ENCODE measurements around the gene CCL3. TPM values are rescaled to one million over a fixed set of nuclear protein-coding genes. Genes with fewer than 3 reads are reported as not detected.

Gene CCL3
- polyA plus RNA-seq, 1 donor from 2014 or later: not detected

GRCh38 chr17:36136439-36136838, 46.5 kb upstream of the CCL3 start:
- H3K9ac ChIP-seq (ENCODE audit: low read length): no peak overlapping the region
- H4K20me1 ChIP-seq (ENCODE audit: insufficient read depth): no peaks in the 10 kb centered on the region
- H3K9me3 ChIP-seq (ENCODE audit: low read length): no peaks in the 10 kb centered on the region
- H3K9me2 ChIP-seq (ENCODE audit: insufficient read depth, low read length): no peaks in the 10 kb centered on the region
- no peaks in the 10 kb centered on the region for H3K79me2 ChIP-seq (replicated peaks; ENCODE audit: insufficient read depth, low read length)
- no peak overlapping the region for H3K4me3 ChIP-seq (ENCODE audit: low read length)
- H3K27me3 ChIP-seq (ENCODE audit: insufficient read depth, low read depth, low read length): no peaks in the 10 kb centered on the region
- TF ChIP-seq EP300 (conservative IDR thresholded peaks at IDR 0.05; ENCODE audit: poor library complexity, severe bottlenecking): no peak
- no peak for TF ChIP-seq CTCF (IDR thresholded peaks at IDR 0.05; ENCODE audit: poor library complexity, severe bottlenecking)
- TF ChIP-seq RAD21 (conservative IDR thresholded peaks at IDR 0.05): no peak
- no peak for TF ChIP-seq SMC3 (conservative IDR thresholded peaks at IDR 0.05; ENCODE audit: poor library complexity)
- TF ChIP-seq REST (IDR thresholded peaks at IDR 0.05; ENCODE audit: borderline replicate concordance): no peak
- TF ChIP-seq EZH2 (IDR thresholded peaks at IDR 0.05; ENCODE audit: borderline replicate concordance, insufficient read depth, low read length, poor library complexity, severe bottlenecking): no peak
- TF ChIP-seq MXI1 (conservative IDR thresholded peaks at IDR 0.05; ENCODE audit: poor library complexity, severe bottlenecking): no peak
- TF ChIP-seq POLR2AphosphoS5 (IDR thresholded peaks at IDR 0.05): no peak
- no peak overlapping the region for H3K4me2 ChIP-seq (ENCODE audit: low read length)
- H3F3A ChIP-seq (ENCODE audit: insufficient read depth, low read length, poor library complexity, severe bottlenecking): no peaks in the 10 kb centered on the region
- H2AFZ ChIP-seq (ENCODE audit: low read depth, low read length): no peak overlapping the region
- no peaks in the 10 kb centered on the region for H3K36me3 ChIP-seq (ENCODE audit: insufficient read depth, low read length)
- H3K27ac ChIP-seq (ENCODE audit: low read length): no peak overlapping the region

GRCh38 chr17:36136036-36136435, 46.1 kb upstream of the CCL3 start:
- no peak overlapping the region for H3K27ac ChIP-seq (ENCODE audit: low read length)
- no peaks in the 10 kb centered on the region for H3K27me3 ChIP-seq (ENCODE audit: insufficient read depth, low read depth, low read length)
- no peaks in the 10 kb centered on the region for H3K79me2 ChIP-seq (replicated peaks; ENCODE audit: insufficient read depth, low read length)
- no peaks in the 10 kb centered on the region for H3F3A ChIP-seq (ENCODE audit: insufficient read depth, low read length, poor library complexity, severe bottlenecking)
- no peak overlapping the region for H3K4me3 ChIP-seq (ENCODE audit: low read length)
- no peak overlapping the region for H2AFZ ChIP-seq (ENCODE audit: low read depth, low read length)
- H3K9me3 ChIP-seq (ENCODE audit: low read length): no peaks in the 10 kb centered on the region
- H3K9ac ChIP-seq (ENCODE audit: low read length): no peak overlapping the region
- no peaks in the 10 kb centered on the region for H4K20me1 ChIP-seq (ENCODE audit: insufficient read depth)
- no peaks in the 10 kb centered on the region for H3K9me2 ChIP-seq (ENCODE audit: insufficient read depth, low read length)
- no peak overlapping the region for H3K4me2 ChIP-seq (ENCODE audit: low read length)
- TF ChIP-seq SMC3 (conservative IDR thresholded peaks at IDR 0.05; ENCODE audit: poor library complexity): no peak
- no peak for TF ChIP-seq POLR2AphosphoS5 (IDR thresholded peaks at IDR 0.05)
- no peak for TF ChIP-seq MXI1 (conservative IDR thresholded peaks at IDR 0.05; ENCODE audit: poor library complexity, severe bottlenecking)
- no peak for TF ChIP-seq EZH2 (IDR thresholded peaks at IDR 0.05; ENCODE audit: borderline replicate concordance, insufficient read depth, low read length, poor library complexity, severe bottlenecking)
- no peak for TF ChIP-seq TAF1 (IDR thresholded peaks at IDR 0.05; ENCODE audit: low read depth)
- TF ChIP-seq CTCF (IDR thresholded peaks at IDR 0.05; ENCODE audit: poor library complexity, severe bottlenecking): no peak
- no peak for TF ChIP-seq RAD21 (conservative IDR thresholded peaks at IDR 0.05)
- no peak for TF ChIP-seq REST (IDR thresholded peaks at IDR 0.05; ENCODE audit: borderline replicate concordance)
- no peak for TF ChIP-seq EP300 (conservative IDR thresholded peaks at IDR 0.05; ENCODE audit: poor library complexity, severe bottlenecking)
- no peaks in the 10 kb centered on the region for H3K36me3 ChIP-seq (ENCODE audit: insufficient read depth, low read length)

Measured in neural cell (in vitro differentiated cells).